OCI-LY1 (cell line): ENCODE measurements around the gene DNAAF3.

Experiments used
- CTCF ChIP-seq: fragments of 200-600 bp; sonication (generic), shearing (Covaris generic); IDR thresholded peaks from 2 replicates; pipeline ENCODE4 v1.5.1; 2017; ENCODE audit warnings: mild to moderate bottlenecking, antibody characterized with exemption, low read length, moderate library complexity, mixed read lengths
- EZH2 ChIP-seq: fragments of 200-600 bp; sonication (generic), shearing (Covaris generic); IDR thresholded peaks from 2 replicates; pipeline ENCODE4 v1.8.0; 2017; ENCODE audit warnings: borderline replicate concordance, mixed run types, mild to moderate bottlenecking, antibody characterized with exemption, low read length, moderate library complexity, mixed read lengths

GRCh38 chr19:55193481-55193880 lies 27.1 kb upstream of the DNAAF3 start:
- no peak for TF ChIP-seq CTCF
- TF ChIP-seq EZH2: no peak
